AML-193 (cell line): ENCODE measurements around the gene GBF1.

Experiments used
- DNase-seq, 2 experiments: peaks; one replicate each; lab custom pipeline; 2025; lab: John Stamatoyannopoulos, UW

GBF1 gene

DNA sequence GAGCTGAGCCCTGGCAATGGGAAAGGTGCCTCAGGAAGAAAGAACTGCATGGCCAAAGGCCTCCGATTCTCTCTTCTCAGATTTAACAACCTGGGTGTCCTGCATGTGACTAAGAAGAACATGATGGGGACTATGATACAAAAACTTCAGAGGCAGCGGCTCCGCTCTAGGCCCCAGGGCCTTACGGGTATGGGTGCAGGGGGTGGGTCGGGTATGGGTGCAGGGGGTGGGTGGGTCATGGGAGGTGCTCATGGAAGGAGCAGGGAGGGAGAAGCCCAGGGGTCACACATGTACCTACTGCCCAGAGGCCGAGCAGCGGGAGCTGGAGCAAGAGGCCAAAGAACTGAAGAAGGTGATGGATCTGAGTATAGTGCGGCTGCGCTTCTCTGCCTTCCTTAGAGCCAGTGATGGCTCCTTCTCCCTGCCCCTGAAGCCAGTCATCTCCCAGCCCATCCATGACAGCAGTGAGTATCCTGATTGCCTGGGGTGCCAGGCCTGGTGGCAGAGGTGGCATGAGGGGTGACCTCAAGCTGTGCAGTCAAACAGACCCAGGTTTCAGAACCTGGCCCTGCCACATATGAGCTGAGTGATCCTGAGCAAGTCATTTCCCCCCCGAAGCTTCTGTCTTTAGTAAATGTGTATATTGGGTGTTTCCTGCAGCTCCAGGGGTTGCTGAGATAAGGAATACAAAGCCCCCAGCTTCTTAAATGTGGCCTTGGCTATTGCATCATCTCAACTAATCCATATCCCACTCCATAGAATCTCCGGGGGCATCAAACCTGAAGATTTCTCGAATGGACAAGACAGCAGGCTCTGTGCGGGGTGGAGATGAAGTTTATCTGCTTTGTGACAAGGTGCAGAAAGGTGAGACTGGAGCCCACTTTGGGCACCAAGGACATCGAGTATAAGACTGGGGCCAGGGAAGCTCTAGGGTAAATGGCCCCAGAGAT lies 152.2 kb downstream of the GBF1 start:
- DNase-seq, result no peak

DNA sequence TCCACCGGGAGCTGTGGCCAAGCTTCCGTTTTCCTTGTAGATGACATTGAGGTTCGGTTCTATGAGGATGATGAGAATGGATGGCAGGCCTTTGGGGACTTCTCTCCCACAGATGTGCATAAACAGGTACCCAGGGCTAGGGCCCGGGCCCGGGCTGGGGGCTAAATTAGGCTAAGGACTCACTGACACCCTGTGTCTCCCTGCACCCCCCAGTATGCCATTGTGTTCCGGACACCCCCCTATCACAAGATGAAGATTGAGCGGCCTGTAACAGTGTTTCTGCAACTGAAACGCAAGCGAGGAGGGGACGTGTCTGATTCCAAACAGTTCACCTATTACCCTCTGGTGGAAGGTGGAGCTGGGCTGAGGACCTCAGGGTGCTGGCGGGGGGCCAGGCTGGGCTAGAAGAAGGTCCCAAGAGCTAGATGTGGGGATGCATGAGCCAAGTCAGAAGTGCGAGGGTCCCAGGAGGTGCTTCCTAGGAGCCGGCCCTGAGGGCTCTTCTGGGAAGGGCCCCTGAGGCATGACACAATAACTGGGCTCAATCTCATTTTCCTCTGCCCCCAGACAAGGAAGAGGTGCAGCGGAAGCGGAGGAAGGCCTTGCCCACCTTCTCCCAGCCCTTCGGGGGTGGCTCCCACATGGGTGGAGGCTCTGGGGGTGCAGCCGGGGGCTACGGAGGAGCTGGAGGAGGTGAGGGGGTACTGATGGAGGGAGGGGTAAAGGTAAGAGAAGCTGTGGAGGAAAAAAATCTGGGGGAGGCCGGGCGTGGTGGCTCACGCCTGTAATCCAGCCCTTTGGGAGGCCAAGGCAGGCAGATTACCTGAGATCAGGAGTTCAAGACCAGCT lies 153.1 kb downstream of the GBF1 start:
- no peak for DNase-seq

GRCh38 chr10:102399217-102400021 lies 154.1 kb downstream of the GBF1 start:
- peak; percentile 70 to 79 for DNase-seq

DNA sequence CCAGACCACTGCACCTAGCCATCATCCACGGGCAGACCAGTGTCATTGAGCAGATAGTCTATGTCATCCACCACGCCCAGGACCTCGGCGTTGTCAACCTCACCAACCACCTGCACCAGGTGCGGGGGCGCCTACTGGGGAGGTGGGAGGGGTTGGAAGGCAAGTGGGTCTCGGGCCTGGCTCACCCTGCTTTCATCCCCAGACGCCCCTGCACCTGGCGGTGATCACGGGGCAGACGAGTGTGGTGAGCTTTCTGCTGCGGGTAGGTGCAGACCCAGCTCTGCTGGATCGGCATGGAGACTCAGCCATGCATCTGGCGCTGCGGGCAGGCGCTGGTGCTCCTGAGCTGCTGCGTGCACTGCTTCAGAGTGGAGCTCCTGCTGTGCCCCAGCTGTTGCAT lies 154.7 kb downstream of the GBF1 start:
- no peak for DNase-seq

- DNase-seq, result no peak
Measured at GRCh38 chr10:102400598-102401341, 155.4 kb downstream of the GBF1 start.

DNA sequence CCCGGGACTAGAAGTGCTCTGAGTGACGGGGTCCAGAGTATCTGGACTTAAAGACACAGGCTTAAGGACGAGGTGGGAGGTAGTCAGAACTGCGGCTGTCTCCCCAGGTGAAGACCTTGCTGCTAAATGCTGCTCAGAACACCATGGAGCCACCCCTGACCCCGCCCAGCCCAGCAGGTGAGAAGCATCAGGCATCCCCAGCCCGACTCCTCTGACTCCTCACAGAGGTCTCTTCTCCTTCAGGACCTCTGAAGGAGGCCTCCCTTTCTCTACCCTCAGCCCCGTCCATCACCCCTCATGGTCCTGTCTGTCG lies 156.0 kb downstream of the GBF1 start:
- no peak for DNase-seq

DNA sequence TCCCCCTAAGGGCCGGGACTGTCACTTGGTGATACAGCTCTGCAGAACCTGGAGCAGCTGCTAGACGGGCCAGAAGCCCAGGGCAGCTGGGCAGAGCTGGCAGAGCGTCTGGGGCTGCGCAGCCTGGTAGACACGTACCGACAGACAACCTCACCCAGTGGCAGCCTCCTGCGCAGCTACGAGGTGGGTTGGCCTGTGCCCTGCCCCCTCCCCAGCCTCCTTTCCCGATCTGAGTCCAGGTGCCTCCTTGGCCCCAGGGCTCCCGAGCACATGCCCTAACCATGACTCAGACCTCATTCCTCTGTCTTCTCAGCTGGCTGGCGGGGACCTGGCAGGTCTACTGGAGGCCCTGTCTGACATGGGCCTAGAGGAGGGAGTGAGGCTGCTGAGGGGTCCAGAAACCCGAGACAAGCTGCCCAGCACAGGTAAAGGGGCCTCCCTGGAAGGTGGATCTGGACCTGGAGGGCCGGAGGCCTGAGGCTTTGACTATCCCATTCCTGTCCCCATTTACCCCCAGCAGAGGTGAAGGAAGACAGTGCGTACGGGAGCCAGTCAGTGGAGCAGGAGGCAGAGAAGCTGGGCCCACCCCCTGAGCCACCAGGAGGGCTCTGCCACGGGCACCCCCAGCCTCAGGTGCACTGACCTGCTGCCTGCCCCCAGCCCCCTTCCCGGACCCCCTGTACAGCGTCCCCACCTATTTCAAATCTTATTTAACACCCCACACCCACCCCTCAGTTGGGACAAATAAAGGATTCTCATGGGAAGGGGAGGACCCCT lies 156.6 kb downstream of the GBF1 start:
- DNase-seq, result no peak

DNA sequence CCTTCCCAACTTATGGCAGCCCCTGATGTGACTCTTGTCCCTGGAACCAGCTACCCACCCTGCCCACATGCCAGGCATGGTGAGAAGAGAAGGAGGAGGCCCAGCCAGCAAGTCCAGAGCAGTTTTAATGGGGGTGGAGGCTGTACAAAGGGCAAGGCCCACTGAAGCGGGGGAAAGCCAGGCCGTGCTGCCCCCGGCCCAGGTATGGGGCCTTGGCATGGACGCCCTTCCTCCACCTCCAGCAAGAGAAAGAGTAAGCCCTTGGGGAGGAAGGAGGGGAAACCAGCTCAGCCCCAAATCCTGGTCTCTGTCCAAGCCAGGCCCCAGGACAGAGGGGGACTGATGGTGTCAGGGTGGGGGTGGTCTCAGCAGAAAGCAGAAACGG lies 157.2 kb downstream of the GBF1 start:
- DNase-seq, result no peak

- DNase-seq, result no peak
Measured at GRCh38 chr10:102403115-102403514, 157.8 kb downstream of the GBF1 start.

GRCh38 chr10:102404361-102405107 lies 159.2 kb downstream of the GBF1 start:
- DNase-seq, result no peak

DNA sequence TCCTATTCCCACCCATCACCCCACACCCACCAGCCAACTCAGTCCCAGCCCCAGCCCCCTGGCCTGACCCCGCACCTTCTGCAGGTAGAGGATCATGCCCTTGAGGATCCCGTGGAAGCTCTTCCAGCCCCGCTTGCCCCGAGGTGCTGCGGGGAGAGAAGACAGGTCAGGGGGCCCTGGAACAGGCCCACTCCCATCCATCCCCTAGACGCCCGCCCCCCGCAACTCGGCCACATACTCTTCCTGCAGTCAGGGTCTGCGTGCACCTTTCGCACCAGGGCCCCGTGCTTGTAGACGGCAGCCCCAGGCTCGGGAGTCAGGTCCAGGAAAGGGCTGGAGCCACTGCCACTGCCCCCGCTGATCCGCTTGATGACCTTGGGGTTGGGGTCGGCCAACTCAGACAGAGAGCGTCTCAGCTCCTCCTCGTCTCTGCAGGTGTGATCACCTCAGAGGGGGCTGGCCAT lies 159.8 kb downstream of the GBF1 start:
- no peak for DNase-seq

- DNase-seq, result no peak
Measured at GRCh38 chr10:102405632-102406031, 160.3 kb downstream of the GBF1 start.

- DNase-seq, result no peak
Measured at GRCh38 chr10:102406815-102407214, 161.5 kb downstream of the GBF1 start.

DNA sequence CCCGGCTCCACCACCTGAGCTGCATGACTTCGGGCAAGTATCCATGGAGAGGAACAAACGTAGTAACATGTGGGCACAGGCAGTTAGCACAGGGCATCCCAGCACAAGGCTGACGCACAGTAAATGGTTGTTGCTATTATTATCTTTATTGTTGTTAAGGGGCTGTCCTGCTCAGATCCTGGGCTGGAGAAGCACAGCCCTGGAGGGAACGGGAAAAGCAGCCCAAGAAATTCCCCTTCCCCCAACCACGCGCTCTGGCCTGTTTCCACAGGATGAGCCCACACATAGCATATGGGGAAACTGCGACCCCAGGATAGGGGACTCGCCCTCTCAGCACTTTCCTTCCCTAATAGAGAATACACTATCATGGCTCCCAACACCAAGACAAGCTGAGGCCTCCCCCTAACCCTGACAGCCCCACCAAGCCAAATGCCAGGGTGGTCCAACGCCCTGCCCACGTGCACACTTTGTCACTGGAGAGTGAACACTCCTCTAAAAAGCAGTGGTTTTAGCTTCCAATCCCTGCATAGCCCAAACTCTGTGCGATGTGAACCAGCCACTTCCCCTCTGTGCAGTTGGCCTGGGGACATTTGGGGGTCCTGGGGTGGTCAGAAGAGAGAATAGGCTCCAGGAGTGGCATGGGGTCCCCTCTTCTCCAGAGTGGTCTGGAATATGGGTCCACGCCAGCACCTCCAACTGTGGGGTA lies 162.2 kb downstream of the GBF1 start:
- no peak for DNase-seq

GRCh38 chr10:102408131-102408727 lies 162.9 kb downstream of the GBF1 start:
- DNase-seq, result no peak

- no peak for DNase-seq
Measured at GRCh38 chr10:102408728-102409603, 163.6 kb downstream of the GBF1 start.

- no peak for DNase-seq
Measured at GRCh38 chr10:102409604-102410428, 164.5 kb downstream of the GBF1 start.
